Measurements from ENCODE around the gene TUBB4B.

DNA sequence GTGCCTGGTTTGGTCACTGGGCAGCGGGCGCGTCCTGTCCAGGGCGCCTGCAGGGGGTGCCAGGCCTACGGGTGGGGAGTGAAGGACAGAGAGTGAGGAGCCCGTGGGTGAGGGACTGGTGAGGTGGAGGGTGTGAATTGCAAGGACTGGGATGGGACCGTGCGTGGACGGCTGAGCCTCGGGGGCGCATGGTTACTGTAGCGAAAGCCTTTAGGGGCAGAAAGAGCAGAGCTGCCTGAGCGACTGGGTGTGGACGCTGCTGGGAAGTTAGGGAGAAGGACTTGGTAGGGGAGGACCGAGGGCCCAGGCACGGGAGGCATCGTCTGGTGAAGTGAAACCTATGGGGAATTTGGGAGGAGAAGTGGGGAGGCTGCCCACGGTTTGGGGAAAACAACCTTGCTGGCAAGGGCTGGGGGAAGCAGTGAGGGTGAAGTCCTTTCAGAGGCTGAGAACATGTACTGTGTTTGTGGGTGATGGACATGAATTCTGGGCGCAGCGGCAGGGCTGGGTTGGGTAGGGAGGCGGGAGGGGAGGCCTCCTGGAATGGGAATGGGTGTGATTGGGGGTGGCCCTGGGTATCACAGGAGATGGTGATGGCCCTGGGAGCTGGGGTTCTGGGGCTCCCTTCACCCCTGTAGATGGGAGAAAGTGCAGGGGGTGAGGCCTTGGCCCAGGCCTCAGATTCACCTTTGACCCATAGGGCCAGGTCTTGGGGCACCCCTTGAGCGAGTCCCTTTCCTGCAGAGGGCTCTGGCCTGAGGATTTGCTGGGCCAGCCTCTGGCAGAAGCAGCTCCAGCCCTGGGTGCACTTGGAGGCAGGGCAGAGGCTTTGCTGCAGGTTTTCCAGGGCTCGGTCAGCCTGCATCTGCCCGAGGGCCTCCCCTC, 34.7 kb downstream of the TUBB4B start:
- TF ChIP-seq, protein P1, sequence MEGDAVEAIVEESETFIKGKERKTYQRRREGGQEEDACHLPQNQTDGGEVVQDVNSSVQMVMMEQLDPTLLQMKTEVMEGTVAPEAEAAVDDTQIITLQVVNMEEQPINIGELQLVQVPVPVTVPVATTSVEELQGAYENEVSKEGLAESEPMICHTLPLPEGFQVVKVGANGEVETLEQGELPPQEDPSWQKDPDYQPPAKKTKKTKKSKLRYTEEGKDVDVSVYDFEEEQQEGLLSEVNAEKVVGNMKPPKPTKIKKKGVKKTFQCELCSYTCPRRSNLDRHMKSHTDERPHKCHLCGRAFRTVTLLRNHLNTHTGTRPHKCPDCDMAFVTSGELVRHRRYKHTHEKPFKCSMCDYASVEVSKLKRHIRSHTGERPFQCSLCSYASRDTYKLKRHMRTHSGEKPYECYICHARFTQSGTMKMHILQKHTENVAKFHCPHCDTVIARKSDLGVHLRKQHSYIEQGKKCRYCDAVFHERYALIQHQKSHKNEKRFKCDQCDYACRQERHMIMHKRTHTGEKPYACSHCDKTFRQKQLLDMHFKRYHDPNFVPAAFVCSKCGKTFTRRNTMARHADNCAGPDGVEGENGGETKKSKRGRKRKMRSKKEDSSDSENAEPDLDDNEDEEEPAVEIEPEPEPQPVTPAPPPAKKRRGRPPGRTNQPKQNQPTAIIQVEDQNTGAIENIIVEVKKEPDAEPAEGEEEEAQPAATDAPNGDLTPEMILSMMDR (IDR thresholded peaks at IDR 0.05): no peak
- TF ChIP-seq POLR2A (IDR thresholded peaks at IDR 0.05): no peak
- no peak for TF ChIP-seq EP300 (IDR thresholded peaks at IDR 0.05; ENCODE audit: low read depth)
- no peak for TF ChIP-seq POLR2AphosphoS5 (IDR thresholded peaks at IDR 0.05)
